GM12878 (cell line): Measurements from ENCODE around the gene PKD2. TPM values are rescaled to one million over a fixed set of nuclear protein-coding genes. Genes with fewer than 3 reads are reported as not detected.

ENCODE experiments used
- ATAC-seq: fragments of 200-7000 bp; cut with Tn5 transposase; 3 replicates; pipeline ENCODE4 v1.9.1; 2020; ENCODE audit warnings: mild to moderate bottlenecking, moderate library complexity
- BruUV-seq: library from RNA; stranded (reverse); fragments of 400-500 nt; replicated peaks from 2 replicates; lab custom pipeline; 2021; lab: Mats Ljungman, UMichigan
- CTCF ChIA-PET: fragments of 300-600 bp; sonication (Branson Sonifier 250); formaldehyde crosslinking; extraction: SDS; loops from one replicate; lab custom pipeline; 2021; ENCODE audit warnings: inconsistent platforms; lab: Yijun Ruan, JAX
- POLR2A ChIA-PET: fragments of 350-600 bp; formaldehyde crosslinking; extraction: SDS; loops from one replicate; lab custom pipeline; 2021; ENCODE audit warnings: inconsistent platforms; lab: Charles Lee
- RAD21 ChIA-PET: fragments of 300-600 bp; sonication (Branson Sonifier 250); formaldehyde crosslinking; loops from one replicate; lab custom pipeline; 2023; ENCODE audit warnings: antibody characterized with exemption; ENCODE audit not compliant: unreplicated experiment; lab: Charles Lee
- SMC1A ChIA-PET: fragments of 300-600 bp; sonication (Branson Sonifier 250); formaldehyde crosslinking; loops from one replicate; lab custom pipeline; 2023; ENCODE audit not compliant: unreplicated experiment, uncharacterized antibody; lab: Charles Lee
- DNase-seq: peaks from one replicate; pipeline ENCODE4 v3.0.0-alpha.2; 2011; ENCODE audit warnings: low read depth, low spot score
- FAIRE-seq: peaks from 3 replicates; lab custom pipeline; 2011; peaks lifted over from hg19 to GRCh38; lab: Jason Lieb, UNC
- H2AFZ ChIP-seq: 2 replicates; pipeline ENCODE4 v1.6.0; 2011; ENCODE audit warnings: low read depth, low read length, control low read depth; ENCODE audit not compliant: control insufficient read depth
- H3K27ac ChIP-seq: 2 replicates; pipeline ENCODE4 v1.5.1; 2011; ENCODE audit warnings: control low read depth; ENCODE audit not compliant: control insufficient read depth, insufficient read depth
- H3K27me3 ChIP-seq, 2 experiments: replicated peaks in 1 of 2; 2 replicates each; pipeline versions ENCODE4 v1.6.0 to v1.6.1; 2011; ENCODE audit warnings: low read length in 1 of 2; ENCODE audit not compliant: control insufficient read depth in 2 of 2, insufficient read depth in 2 of 2
- H3K36me3 ChIP-seq, 2 experiments: 2 replicates each; pipeline ENCODE4 v1.5.1; 2011; ENCODE audit warnings: low read length in 1 of 2; ENCODE audit not compliant: control insufficient read depth in 2 of 2, insufficient read depth in 2 of 2
- H3K4me1 ChIP-seq: 2 replicates; pipeline ENCODE4 v1.6.1; 2011; ENCODE audit warnings: mild to moderate bottlenecking, low read length, moderate library complexity, mixed read lengths; ENCODE audit not compliant: control insufficient read depth, insufficient read depth
- H3K4me2 ChIP-seq: 2 replicates; pipeline ENCODE4 v1.6.0; 2011; ENCODE audit warnings: control low read depth; ENCODE audit not compliant: control insufficient read depth, insufficient read depth
- H3K4me3 ChIP-seq: fragments of 200-600 bp; sonication (generic); 2 replicates; pipeline ENCODE4 v1.5.1; 2016
- H3K79me2 ChIP-seq: 2 replicates; pipeline ENCODE4 v1.6.0; 2011; ENCODE audit warnings: low read length; ENCODE audit not compliant: control insufficient read depth, insufficient read depth
- H3K9ac ChIP-seq: 2 replicates; pipeline ENCODE4 v1.8.0; 2011; ENCODE audit warnings: low read length, control low read depth, mixed read lengths; ENCODE audit not compliant: control insufficient read depth, insufficient read depth
- H3K9me3 ChIP-seq: replicated peaks from 3 replicates; pipeline ENCODE4 v1.5.1; 2011; ENCODE audit warnings: mild to moderate bottlenecking, low read length; ENCODE audit not compliant: control insufficient read depth, insufficient read depth
- H4K20me1 ChIP-seq: 2 replicates; pipeline ENCODE4 v1.6.0; 2011; ENCODE audit not compliant: control insufficient read depth, insufficient read depth
- ATF7 ChIP-seq: fragments of 450-650 bp; IDR thresholded peaks from 2 replicates; pipeline ENCODE4 v1.6.1; 2016; ENCODE audit warnings: low read depth, mild to moderate bottlenecking
- BCL11A ChIP-seq: IDR thresholded peaks from 2 replicates; pipeline ENCODE4 v1.6.1; 2011; ENCODE audit warnings: low read depth, low read length
- CBX3 ChIP-seq: fragments of 200-600 bp; sonication (generic); IDR thresholded peaks from 2 replicates; pipeline ENCODE4 v1.6.1; 2016; ENCODE audit warnings: low read depth, borderline replicate concordance
- E4F1 ChIP-seq: fragments of 450-650 bp; IDR thresholded peaks from 2 replicates; pipeline ENCODE4 v1.6.1; 2018; ENCODE audit warnings: borderline replicate concordance, mild to moderate bottlenecking; ENCODE audit not compliant: partially characterized antibody
- EGR1 ChIP-seq, 2 experiments: IDR thresholded peaks; 1 replicate in 1 of 2; 2 replicates in 1 of 2; pipeline ENCODE4 v1.6.1; 2011 to 2012; ENCODE audit warnings: low read depth in 2 of 2, low read length in 2 of 2, borderline replicate concordance in 1 of 2, mild to moderate bottlenecking in 1 of 2, moderate library complexity in 1 of 2
- HSF1 ChIP-seq: fragments of 150-350 bp; IDR thresholded peaks from 2 replicates; pipeline ENCODE4 v1.6.1; 2014; ENCODE audit warnings: mild to moderate bottlenecking, low read depth, low read length
- JUND ChIP-seq: IDR thresholded peaks from 2 replicates; pipeline ENCODE4 v1.6.1; 2012; ENCODE audit warnings: low read depth, mild to moderate bottlenecking, low read length, improper control_type of control experiment, moderate library complexity
- KLF5 ChIP-seq: fragments of 450-650 bp; IDR thresholded peaks from 2 replicates; pipeline ENCODE4 v1.6.1; 2014; ENCODE audit warnings: mild to moderate bottlenecking; ENCODE audit not compliant: partially characterized antibody
- POU2F2 ChIP-seq: IDR thresholded peaks from 3 replicates; pipeline ENCODE4 v1.6.1; 2011; ENCODE audit warnings: low read depth, mild to moderate bottlenecking, low read length, borderline replicate concordance
- SMAD1 ChIP-seq: fragments of 450-650 bp; IDR thresholded peaks from 2 replicates; pipeline ENCODE4 v1.6.1; 2018; ENCODE audit warnings: mild to moderate bottlenecking, low read depth; ENCODE audit not compliant: partially characterized antibody
- SMARCA5 ChIP-seq: fragments of 450-650 bp; IDR thresholded peaks from 2 replicates; pipeline ENCODE4 v1.6.1; 2017; ENCODE audit warnings: mild to moderate bottlenecking
- SRF ChIP-seq, 2 experiments: IDR thresholded peaks; 2 replicates each; pipeline ENCODE4 v1.6.1; 2011; ENCODE audit warnings: low read depth in 2 of 2, low read length in 2 of 2, mild to moderate bottlenecking in 1 of 2, moderate library complexity in 1 of 2
- STAT1 ChIP-seq: fragments of 450-650 bp; conservative IDR thresholded peaks from 2 replicates; pipeline ENCODE4 v1.6.1; 2014; ENCODE audit warnings: antibody characterized with exemption, mild to moderate bottlenecking
- ZNF217 ChIP-seq: fragments of 450-650 bp; IDR thresholded peaks from 2 replicates; pipeline ENCODE4 v1.6.1; 2017; ENCODE audit warnings: antibody characterized with exemption, mild to moderate bottlenecking
- ZNF24 ChIP-seq: fragments of 450-650 bp; IDR thresholded peaks from 2 replicates; pipeline ENCODE4 v1.6.1; 2017; ENCODE audit warnings: antibody characterized with exemption, mild to moderate bottlenecking
- ZNF687 ChIP-seq: fragments of 450-650 bp; IDR thresholded peaks from 2 replicates; pipeline ENCODE4 v1.6.1; 2017; ENCODE audit warnings: mild to moderate bottlenecking, moderate library complexity
- WGBS: methylation state at CpG from one replicate; pipeline ENCODE4 v1.1.6; 2016; ENCODE audit warnings: low lambda C conversion rate; ENCODE audit not compliant: insufficient replicate concordance, insufficient coverage; ENCODE audit errors: missing lambda C conversion rate; 5-methylcytosine and 5-hydroxymethylcytosine counted together
- in situ Hi-C: fragments of 300-500 bp; cut with MboI; formaldehyde crosslinking; loops from 9 replicates; pipeline ENCODE4 v1.14.3; 2018; ENCODE audit warnings: mixed read lengths
- intact Hi-C: fragments of 100-400 bp; cut with micrococcal nuclease; formaldehyde crosslinking; loops from one replicate; pipeline ENCODE4 v1.14.2; 2022; ENCODE audit not compliant: unreplicated experiment
- polyA plus RNA-seq, 11 experiments: library from polyadenylated mRNA; depleted of rRNA in 4 of 11; unstranded in 6 of 11; stranded (reverse) in 5 of 11; fragments of >200 nt; fragmentation: Nextera tagmentation in 4 of 11; fragmentation: Illumina TruSeq in 1 of 11; extraction: Ambion mirVana in 4 of 11; extraction: Trizol in 1 of 11; gene quantifications; 1 replicate in 1 of 11; 2 replicates in 10 of 11; pipeline versions ENCODE4 v1.2.1 to v1.2.3, GENCODE V29; 2011 to 2016; ENCODE audit warnings: inconsistent platforms in 2 of 11, missing spikeins in 2 of 11, low read depth in 1 of 11
- total RNA-seq, 4 experiments: library from RNA; depleted of rRNA in 3 of 4; stranded (reverse); fragments of >200 nt in 3 of 4; fragmentation: Illumina TruSeq in 1 of 4; extraction: Trizol in 1 of 4; gene quantifications; 2 replicates each; pipeline versions ENCODE4 v1.2.1 to v1.2.3, GENCODE V29; 2013 to 2021

PKD2 gene
- total and polyA plus RNA-seq, 10 of the 15 experiments (the other 5 are each of a cell fraction or from before 2014, with no cell fraction given), result 2.0 to 13.8 (median 8.4) TPM

- in situ Hi-C loops, result no loop called here
- Histone ChIP-seq H3K4me2 (no peak overlapping the region), H3K4me1 (no peaks in the 10 kb centered on the region), H3K36me3 (no peaks in the 10 kb centered on the region), H2AFZ (no peak overlapping the region), H3K27me3 (no peaks in the 10 kb centered on the region; a peak in 1 of 4 replicates), H3K79me2 (no peaks in the 10 kb centered on the region), H3K4me3 (no peak overlapping the region), H3K9me3 (no peaks in the 10 kb centered on the region), H4K20me1 (no peaks in the 10 kb centered on the region), H3K9ac (no peak overlapping the region), H3K27ac (no peak overlapping the region)
- WGBS, result 27% methylated on average over 5 of the region's 5 CpGs
- intact Hi-C loops, result no loop called here
- BruUV-seq, result no TSS peak
- DNase-seq (no peak), ATAC-seq (no peak), FAIRE-seq (no peak)
- POLR2A ChIA-PET, result interaction anchor here (0.6 kb wide), 1 partner anchor 283 kb away, joined by 3 read pairs; no protein-coding TSS in a partner anchor
- SMC1A ChIA-PET, result no interaction called here
- RAD21 ChIA-PET, result no interaction called here
- CTCF ChIA-PET, result no interaction called here
- TF ChIP-seq SMARCA5 (no peak), ZNF687 (no peak), ZNF24 (no peak), SMAD1 (no peak), POU2F2 (no peak), ZNF217 (no peak), SRF (IDR thresholded peaks at IDR 0.05; ENCODE audit: low read depth in 2 of 2, low read length in 2 of 2) (no peak), HSF1 (no peak), JUND (no peak), CBX3 (no peak), BCL11A (no peak), ATF7 (no peak), EGR1 (IDR thresholded peaks at IDR 0.05; ENCODE audit: borderline replicate concordance in 1 of 2, low read depth in 2 of 2, low read length in 2 of 2) (no peak), E4F1 (no peak), STAT1 (no peak), KLF5 (no peak)
These were observed 101.9 kb downstream of the PKD2 start for GRCh38 chr4:88109123-88109881.
